ENCODE results near the gene GRK3. TPM values are rescaled to one million over a fixed set of nuclear protein-coding genes. Genes with fewer than 3 reads are reported as not detected.

The GRK3 gene
- total RNA-seq, 1 donor from 2014 or later = 1.1 TPM

- Mint-ChIP-seq H3K27ac (ENCODE audit: unreplicated experiment) (no peak overlapping the region), H3K36me3 (ENCODE audit: unreplicated experiment) (no peaks in the 10 kb centered on the region), H3K9me3 (ENCODE audit: unreplicated experiment) (no peaks in the 10 kb centered on the region), H3K4me1 (ENCODE audit: unreplicated experiment) (no peaks in the 10 kb centered on the region), H3K27me3 (ENCODE audit: unreplicated experiment) (peaks cover 5% of the 10 kb centered on the region), H3K4me3 (ENCODE audit: unreplicated experiment) (no peak overlapping the region)
- TF ChIP-seq CTCF (IDR thresholded peaks at IDR 0.05) = no peak
- DNase-seq (ENCODE audit: extremely low spot score, unreplicated experiment) = no peak
These were observed 62.1 kb downstream of the GRK3 start for GRCh38 chr22:25626624-25626990.

GRCh38 chr22:25627271-25627852 is 62.9 kb downstream of the GRK3 start:
- Mint-ChIP-seq H3K9me3 (ENCODE audit: unreplicated experiment) (no peaks in the 10 kb centered on the region), H3K27ac (ENCODE audit: unreplicated experiment) (no peak overlapping the region), H3K4me3 (ENCODE audit: unreplicated experiment) (no peak overlapping the region), H3K27me3 (ENCODE audit: unreplicated experiment) (peaks cover 8% of the 10 kb centered on the region), H3K36me3 (ENCODE audit: unreplicated experiment) (no peaks in the 10 kb centered on the region), H3K4me1 (ENCODE audit: unreplicated experiment) (no peaks in the 10 kb centered on the region)
- no peak for TF ChIP-seq CTCF (IDR thresholded peaks at IDR 0.05)
- DNase-seq (ENCODE audit: extremely low spot score, unreplicated experiment) = no peak

GRCh38 chr22:25628494-25628893 is 64.0 kb downstream of the GRK3 start:
- H3K9me3 Mint-ChIP-seq (ENCODE audit: unreplicated experiment) = no peaks in the 10 kb centered on the region
- no peaks in the 10 kb centered on the region for H3K4me1 Mint-ChIP-seq (ENCODE audit: unreplicated experiment)
- no peak overlapping the region for H3K27ac Mint-ChIP-seq (ENCODE audit: unreplicated experiment)
- no peak for DNase-seq (ENCODE audit: extremely low spot score, unreplicated experiment)
- no peak for TF ChIP-seq CTCF (IDR thresholded peaks at IDR 0.05)
- no peak overlapping the region for H3K4me3 Mint-ChIP-seq (ENCODE audit: unreplicated experiment)
- peaks cover 10% of the 10 kb centered on the region for H3K27me3 Mint-ChIP-seq (ENCODE audit: unreplicated experiment)
- no peaks in the 10 kb centered on the region for H3K36me3 Mint-ChIP-seq (ENCODE audit: unreplicated experiment)

- Mint-ChIP-seq H3K27me3 (ENCODE audit: unreplicated experiment) (peaks cover 10% of the 10 kb centered on the region), H3K27ac (ENCODE audit: unreplicated experiment) (no peak overlapping the region), H3K4me1 (ENCODE audit: unreplicated experiment) (no peaks in the 10 kb centered on the region), H3K36me3 (ENCODE audit: unreplicated experiment) (no peaks in the 10 kb centered on the region), H3K4me3 (ENCODE audit: unreplicated experiment) (no peak overlapping the region), H3K9me3 (ENCODE audit: unreplicated experiment) (no peaks in the 10 kb centered on the region)
- no peak for DNase-seq (ENCODE audit: extremely low spot score, unreplicated experiment)
- TF ChIP-seq CTCF (IDR thresholded peaks at IDR 0.05) = no peak
These were observed 65.1 kb downstream of the GRK3 start for GRCh38 chr22:25629613-25630012.

- Mint-ChIP-seq H3K27me3 (ENCODE audit: unreplicated experiment) (peaks cover 15% of the 10 kb centered on the region), H3K4me3 (ENCODE audit: unreplicated experiment) (no peak overlapping the region), H3K36me3 (ENCODE audit: unreplicated experiment) (no peaks in the 10 kb centered on the region), H3K9me3 (ENCODE audit: unreplicated experiment) (no peaks in the 10 kb centered on the region), H3K27ac (ENCODE audit: unreplicated experiment) (no peak overlapping the region), H3K4me1 (ENCODE audit: unreplicated experiment) (no peaks in the 10 kb centered on the region)
- no peak for TF ChIP-seq CTCF (IDR thresholded peaks at IDR 0.05)
- no peak for DNase-seq (ENCODE audit: extremely low spot score, unreplicated experiment)
These were observed 66.0 kb downstream of the GRK3 start for GRCh38 chr22:25630447-25630846.

All from osteocyte (in vitro differentiated cells).